SW 1271 (cell line): ENCODE measurements around the gene MYLK4.

Source experiments
- DNase-seq, 2 experiments: peaks; one replicate each; lab custom pipeline; 2025; lab: John Stamatoyannopoulos, UW

MYLK4 gene

GRCh38 chr6:2659882-2660281 lies 90.8 kb downstream of the MYLK4 start:
- peak in 1 of 2 experiments; percentile 40 for DNase-seq

- no peak for DNase-seq
Observed at GRCh38 chr6:2659381-2659780, 91.3 kb downstream of the MYLK4 start.

- no peak for DNase-seq
Observed at GRCh38 chr6:2658788-2659187, 91.9 kb downstream of the MYLK4 start.

- DNase-seq = no peak
Observed at GRCh38 chr6:2656460-2657079, 94.2 kb downstream of the MYLK4 start.

GRCh38 chr6:2655844-2656433 lies 94.8 kb downstream of the MYLK4 start:
- DNase-seq = no peak

- no peak for DNase-seq
Observed at GRCh38 chr6:2653369-2654032, 97.2 kb downstream of the MYLK4 start.

GRCh38 chr6:2652611-2653010 lies 98.1 kb downstream of the MYLK4 start:
- DNase-seq = no peak

- no peak for DNase-seq
Observed at GRCh38 chr6:2651961-2652360, 98.8 kb downstream of the MYLK4 start.

GRCh38 chr6:2651536-2651935 lies 99.2 kb downstream of the MYLK4 start:
- DNase-seq = no peak

- DNase-seq = no peak
Observed at GRCh38 chr6:2646346-2646745, 104.4 kb downstream of the MYLK4 start.

GRCh38 chr6:2643935-2644539 lies 106.7 kb downstream of the MYLK4 start:
- no peak for DNase-seq

GRCh38 chr6:2643130-2643529 lies 107.6 kb downstream of the MYLK4 start:
- DNase-seq = no peak

GRCh38 chr6:2641044-2641725 lies 109.5 kb downstream of the MYLK4 start:
- DNase-seq = no peak

- no peak for DNase-seq
Observed at GRCh38 chr6:2640551-2640950, 110.2 kb downstream of the MYLK4 start.

- DNase-seq = no peak
Observed at GRCh38 chr6:2639896-2640295, 110.8 kb downstream of the MYLK4 start.

GRCh38 chr6:2639167-2639566 lies 111.6 kb downstream of the MYLK4 start:
- no peak for DNase-seq

GRCh38 chr6:2636672-2637071 lies 114.0 kb downstream of the MYLK4 start:
- no peak for DNase-seq

GRCh38 chr6:2635911-2636310 lies 114.8 kb downstream of the MYLK4 start:
- DNase-seq = no peak

- peak; percentile 40 to 80 for DNase-seq
Observed at GRCh38 chr6:2634139-2634964, 116.4 kb downstream of the MYLK4 start.

GRCh38 chr6:2633736-2634135 lies 117.0 kb downstream of the MYLK4 start:
- no peak for DNase-seq

GRCh38 chr6:2632976-2633584 lies 117.6 kb downstream of the MYLK4 start:
- DNase-seq = no peak
